ENCODE results near the gene KRTAP9-7.
A peak's percentile ranks its signal among the peaks of the same experiment; 100 is the strongest.

The KRTAP9-7 gene

GRCh38 chr17:41322094-41322902, 46.8 kb downstream of the KRTAP9-7 start:
- peak; percentile 83 for DNase-seq (ENCODE audit: low spot score)

DNA sequence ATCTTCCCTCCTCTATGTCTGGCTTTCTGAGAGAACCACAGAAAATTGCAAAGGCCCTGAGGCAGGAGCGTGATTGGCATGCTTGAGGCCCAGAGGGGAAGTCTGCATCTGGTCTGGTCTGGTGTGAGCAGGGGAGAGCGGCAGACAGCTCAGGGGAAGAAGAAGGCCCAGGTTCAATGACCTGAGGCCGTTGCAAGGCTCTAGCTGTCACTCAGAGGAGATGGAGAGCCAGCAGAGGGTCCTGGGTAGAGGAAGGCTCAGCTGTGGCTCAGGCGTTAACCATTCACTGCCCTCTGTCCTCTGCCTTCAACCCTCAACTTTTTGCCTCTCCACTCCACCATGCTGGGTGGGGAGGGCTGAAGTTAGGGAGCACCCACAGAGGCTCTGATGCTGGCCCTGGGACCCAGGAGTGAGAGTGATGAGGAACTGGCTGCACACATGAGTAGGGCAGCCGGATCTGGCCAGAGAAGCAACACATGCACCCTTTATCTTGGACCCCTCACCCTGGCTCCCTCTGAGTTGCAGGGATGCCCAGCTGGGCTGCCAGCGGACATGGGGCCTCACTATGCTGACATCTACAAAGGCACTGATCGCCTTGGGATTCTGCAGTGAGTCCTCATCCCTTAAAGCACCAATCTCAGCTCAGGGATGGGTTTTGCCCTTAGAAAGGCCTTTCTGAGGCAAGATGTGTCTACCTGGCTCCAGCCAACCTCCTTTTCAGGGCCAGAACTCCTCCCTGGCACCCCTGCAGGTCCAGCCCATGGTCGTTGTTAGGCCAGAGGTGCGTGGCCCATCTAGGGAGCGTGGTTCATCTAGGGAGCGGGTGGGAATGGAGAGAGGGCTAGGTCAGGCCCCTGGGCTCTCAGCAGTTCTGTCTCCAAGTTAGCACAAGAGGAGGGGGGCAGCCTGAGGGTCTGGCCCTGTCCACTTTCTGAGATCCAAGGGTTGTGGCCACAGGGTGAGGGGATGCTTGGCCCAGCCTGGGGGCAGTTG, 47.7 kb downstream of the KRTAP9-7 start:
- DNase-seq (ENCODE audit: low spot score), result no peak

DNA sequence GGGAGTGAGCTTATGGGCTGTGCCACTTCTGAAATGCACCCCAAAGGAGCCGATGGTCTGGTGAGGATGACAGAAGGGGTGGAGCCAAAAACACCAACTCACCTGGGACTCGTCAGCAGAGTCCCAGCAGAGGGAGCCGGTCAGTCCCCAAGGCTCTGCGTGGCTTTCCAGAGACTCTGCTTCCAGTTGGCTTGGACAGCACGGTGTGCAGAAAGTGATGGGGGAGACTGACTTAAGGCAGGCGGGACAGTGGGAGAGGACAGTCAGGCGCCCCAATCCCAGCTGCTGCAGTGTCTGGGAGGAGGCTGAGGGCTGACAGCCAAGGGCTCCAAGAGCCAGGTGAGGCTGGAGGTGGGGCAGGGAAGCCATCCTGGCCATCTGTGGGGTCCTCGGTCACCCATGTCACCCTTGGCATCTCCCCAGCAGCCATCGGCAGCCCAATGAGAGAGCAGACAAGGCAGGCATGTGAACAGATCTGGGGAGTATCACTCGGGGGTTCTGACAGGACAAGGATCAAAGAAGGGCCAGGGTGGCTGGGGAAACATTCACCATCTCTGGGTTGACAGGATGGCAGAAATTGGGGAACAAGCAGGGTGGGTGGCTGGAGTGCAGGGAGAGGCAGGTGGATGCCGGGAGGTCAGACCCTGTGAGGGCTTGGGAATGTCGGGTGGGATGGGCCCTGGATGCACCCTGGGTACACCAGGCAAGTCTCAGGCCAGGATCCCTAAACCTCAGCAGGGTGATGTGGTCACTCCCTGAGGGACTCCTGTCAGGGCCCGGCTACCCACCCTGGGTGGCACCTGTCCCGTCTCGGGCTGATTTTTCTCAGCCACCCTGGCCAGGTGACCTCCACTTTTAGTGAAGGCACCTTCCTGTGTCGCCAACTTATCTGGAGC, 48.9 kb downstream of the KRTAP9-7 start:
- DNase-seq (ENCODE audit: low spot score), result peak; percentile 57

DNA sequence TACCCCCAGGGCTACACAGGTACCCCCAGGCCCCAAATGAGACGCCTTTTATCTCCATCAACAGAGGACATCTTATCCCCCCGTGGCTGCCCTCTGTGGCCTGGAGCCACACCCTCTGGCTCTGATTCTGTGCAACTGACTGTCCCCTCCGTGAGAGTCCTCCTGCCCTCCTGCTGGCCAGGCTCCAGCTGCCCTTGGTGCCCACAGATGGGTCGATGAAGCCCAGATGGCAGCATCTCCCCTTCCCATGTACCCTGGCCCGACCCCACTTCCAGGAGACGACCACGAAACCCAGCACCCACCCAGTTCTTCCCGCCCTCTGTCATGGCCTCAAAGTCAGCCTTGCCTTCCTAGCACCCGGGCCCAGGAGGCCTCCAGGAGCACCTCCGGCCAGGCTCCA, 49.6 kb downstream of the KRTAP9-7 start:
- no peak for DNase-seq (ENCODE audit: low spot score)

GRCh38 chr17:41325611-41326010, 50.1 kb downstream of the KRTAP9-7 start:
- no peak for DNase-seq (ENCODE audit: low spot score)

Measured in kidney tubule cell (primary cell).